Left renal pelvis (tissue), 4 donors: Measurements from ENCODE around the gene ARL3. TPM values are rescaled to one million over a fixed set of nuclear protein-coding genes. Genes with fewer than 3 reads are reported as not detected.
"Not testable (repeated sequence)": the region's sequence is repeated elsewhere in the genome, so short reads cannot be mapped to it uniquely, and the experiment has no call there.

Experiments used
- DNase-seq, 4 donors: peaks; one replicate each; pipeline ENCODE4 v3.0.0-alpha.2; 2013; ENCODE audit warnings: low read depth in 4 of 4, low spot score in 3 of 4
- polyA plus RNA-seq, 4 donors: library from polyadenylated mRNA; unstranded; fragments of 120-200 nt; gene quantifications; one replicate each; pipeline ENCODE4 v1.2.1, GENCODE V29; 2013; ENCODE audit not compliant: insufficient read length in 4 of 4

Gene ARL3
- 10 to 100 TPM; 19.0 to 31.4 (median 28.5) TPM for polyA plus RNA-seq

GRCh38 chr10:102713814-102714620 is at the start of gene ARL3:
Gene ARL3 (minus strand): TSS chr10:102714397. CDS start chr10:102714275, 122 bp downstream.
- peak; percentile 96 to 99 (median 98) for DNase-seq

- DNase-seq = no peak
These were observed 48.9 kb upstream of the ARL3 start for GRCh38 chr10:102763037-102763607.

- DNase-seq = no peak
These were observed 48.3 kb upstream of the ARL3 start for GRCh38 chr10:102762401-102763015.

GRCh38 chr10:102761981-102762380 is 47.8 kb upstream of the ARL3 start:
- DNase-seq = no peak

- no peak for DNase-seq
These were observed 45.5 kb upstream of the ARL3 start for GRCh38 chr10:102759497-102760210.

GRCh38 chr10:102758933-102759262 is 44.7 kb upstream of the ARL3 start:
- DNase-seq = not testable (repeated sequence)

GRCh38 chr10:102758240-102758932 is 44.2 kb upstream of the ARL3 start:
- DNase-seq = peak in 1 of 4 donors; percentile 51

- DNase-seq = no peak
These were observed 43.1 kb upstream of the ARL3 start for GRCh38 chr10:102757323-102757722.

GRCh38 chr10:102753718-102754117 is 39.5 kb upstream of the ARL3 start:
- no peak for DNase-seq

GRCh38 chr10:102752934-102753664 is 38.9 kb upstream of the ARL3 start:
- no peak for DNase-seq

- DNase-seq = no peak
These were observed 38.2 kb upstream of the ARL3 start for GRCh38 chr10:102752266-102752930.

- DNase-seq = no peak
These were observed 31.0 kb upstream of the ARL3 start for GRCh38 chr10:102745157-102745556.

GRCh38 chr10:102744374-102745051 is 30.3 kb upstream of the ARL3 start:
- DNase-seq = no peak

GRCh38 chr10:102743588-102744373 is 29.6 kb upstream of the ARL3 start, which contains the start of gene WBP1L:
Gene WBP1L (plus strand): TSS chr10:102743948. CDS start chr10:102744054, 106 bp downstream.
- peak; percentile 99 to 100 (median 100) for DNase-seq

- DNase-seq = no peak
These were observed 28.9 kb upstream of the ARL3 start for GRCh38 chr10:102743078-102743587.

- not testable (repeated sequence) for DNase-seq
These were observed 28.1 kb upstream of the ARL3 start for GRCh38 chr10:102742313-102742712.

- DNase-seq = no peak
These were observed 27.6 kb upstream of the ARL3 start for GRCh38 chr10:102741726-102742237.
